ENCODE measurements around the gene EIF2B2. TPM values are rescaled to one million over a fixed set of nuclear protein-coding genes. Genes with fewer than 3 reads are reported as not detected.

The EIF2B2 gene
- total RNA-seq, 4 donors from 2014 or later: 47.0 to 94.8 (median 69.3) TPM

GRCh38 chr14:75047506-75047905, 44.8 kb downstream of the EIF2B2 start:
- Histone ChIP-seq H3K9me3 (no peaks in the 10 kb centered on the region), H3K27me3 (no peaks in the 10 kb centered on the region), H3K27ac (no peak overlapping the region), H3K4me1 (peaks cover 49 to 53% of the 10 kb centered on the region in 2 donors), H3K36me3 (no peaks in the 10 kb centered on the region), H3K4me3 (replicated peaks in 1 of 3) (no peak overlapping the region)
- DNase-seq: no peak
- intact Hi-C loops (cut with DNase I): no loop called here
- TF ChIP-seq CTCF (IDR thresholded peaks at IDR 0.05) (no peak), POLR2A (IDR thresholded peaks at IDR 0.05) (no peak)
- 94 to 99% methylated on average over 4 of the region's 4 CpGs for WGBS, 2 donors

- Histone ChIP-seq H3K27me3 (no peaks in the 10 kb centered on the region), H3K36me3 (no peaks in the 10 kb centered on the region), H3K4me1 (peaks cover 49 to 53% of the 10 kb centered on the region in 2 donors), H3K9me3 (no peaks in the 10 kb centered on the region), H3K4me3 (replicated peaks in 1 of 3) (no peak overlapping the region), H3K27ac (peak overlapping the region in 1 of 3 donors; percentile 95)
- WGBS, 2 donors: 92 to 93% methylated on average over 2 of the region's 2 CpGs
- intact Hi-C loops (cut with DNase I): no loop called here
- DNase-seq: no peak
- TF ChIP-seq CTCF (IDR thresholded peaks at IDR 0.05) (no peak), POLR2A (IDR thresholded peaks at IDR 0.05) (no peak)
Measured at GRCh38 chr14:75048101-75048500, 45.4 kb downstream of the EIF2B2 start.

GRCh38 chr14:75049136-75049535, 46.4 kb downstream of the EIF2B2 start:
- DNase-seq: no peak
- H3K27me3 ChIP-seq: no peaks in the 10 kb centered on the region
- H3K9me3 ChIP-seq: no peaks in the 10 kb centered on the region
- H3K4me3 ChIP-seq (replicated peaks in 1 of 3): no peak overlapping the region
- peaks cover 49 to 52% of the 10 kb centered on the region in 2 donors for H3K4me1 ChIP-seq
- 51 to 52% methylated on average over 5 of the region's 5 CpGs for WGBS, 2 donors
- TF ChIP-seq POLR2A (IDR thresholded peaks at IDR 0.05): peak in 1 of 2 donors; percentile 24
- TF ChIP-seq CTCF (IDR thresholded peaks at IDR 0.05): no peak
- no peaks in the 10 kb centered on the region for H3K36me3 ChIP-seq
- H3K27ac ChIP-seq: peak overlapping the region; percentile 94 to 95 (median 95)
- intact Hi-C loops (cut with DNase I): no loop called here

- H3K9me3 ChIP-seq: no peaks in the 10 kb centered on the region
- WGBS, 2 donors: 86 to 87% methylated on average over 3 of the region's 3 CpGs
- peak overlapping the region; percentile 94 to 95 (median 95) for H3K27ac ChIP-seq
- H3K36me3 ChIP-seq: no peaks in the 10 kb centered on the region
- TF ChIP-seq POLR2A (IDR thresholded peaks at IDR 0.05): no peak
- no peak for TF ChIP-seq CTCF (IDR thresholded peaks at IDR 0.05)
- no peak overlapping the region for H3K4me3 ChIP-seq (replicated peaks in 1 of 3)
- H3K27me3 ChIP-seq: no peaks in the 10 kb centered on the region
- intact Hi-C loops (cut with DNase I): no loop called here
- no peak for DNase-seq
- peaks cover 43 to 46% of the 10 kb centered on the region in 2 donors for H3K4me1 ChIP-seq
Measured at GRCh38 chr14:75049731-75050201, 47.0 kb downstream of the EIF2B2 start.

- peak in 1 of 2 donors; percentile 91 for TF ChIP-seq POLR2A (IDR thresholded peaks at IDR 0.05)
- no peak for TF ChIP-seq CTCF (IDR thresholded peaks at IDR 0.05)
- H3K4me1 ChIP-seq: peaks cover 33 to 37% of the 10 kb centered on the region in 2 donors
- intact Hi-C loops (cut with DNase I): no loop called here
- H3K4me3 ChIP-seq (replicated peaks in 1 of 3): peak within 1 kb of the TSS; percentile 44 to 50 (median 45)
- H3K9me3 ChIP-seq: no peaks in the 10 kb centered on the region
- 2 to 3% methylated on average over 31 to 38 of the region's 59 CpGs for WGBS, 2 donors
- DNase-seq: peak; percentile 90 to 92
- H3K36me3 ChIP-seq: no peaks in the 10 kb centered on the region
- H3K27ac ChIP-seq: peak within 1 kb of the TSS; percentile 94 to 95 (median 95)
- no peaks in the 10 kb centered on the region for H3K27me3 ChIP-seq
Measured at GRCh38 chr14:75050852-75051555, 48.3 kb downstream of the EIF2B2 start, which contains the start of gene MLH3. Gene MLH3 (minus strand): TSS chr14:75051467. CDS start chr14:75049655, 1,812 bp downstream.
